Omental fat pad (tissue), 4 donors: ENCODE measurements around the gene ABCC9. TPM values are rescaled to one million over a fixed set of nuclear protein-coding genes. Genes with fewer than 3 reads are reported as not detected.
A peak's percentile ranks its signal among the peaks of the same experiment; 100 is the strongest.
"Not testable (repeated sequence)": the region's sequence is repeated elsewhere in the genome, so short reads cannot be mapped to it uniquely, and the experiment has no call there.

Source experiments
- ATAC-seq: fragments of 150-250 bp; one replicate; pipeline ENCODE4 v1.9.1; 2016; ENCODE audit warnings: mild to moderate bottlenecking, moderate library complexity; ENCODE audit not compliant: low FRiP score
- DNase-seq: peaks from one replicate; pipeline ENCODE4 v3.0.0-alpha.2; 2019; ENCODE audit warnings: low spot score
- total RNA-seq, 4 donors: library from RNA; depleted of rRNA; stranded (reverse); fragments of >200 nt; gene quantifications; one replicate each; pipeline ENCODE4 v1.1.0, GENCODE V29; 2016
- TF ChIP-seq, protein P1 (sequence below), 3 donors: fragments of 450-650 bp; IDR thresholded peaks; one replicate each; pipeline ENCODE4 v1.5.1; 2016 to 2017; ENCODE audit warnings: antibody characterized with exemption in 3 of 3, mild to moderate bottlenecking in 3 of 3, moderate library complexity in 2 of 3

Gene ABCC9
- total RNA-seq, 4 donors from 2014 or later = 37.9 to 64.2 (median 54.4) TPM

DNA sequence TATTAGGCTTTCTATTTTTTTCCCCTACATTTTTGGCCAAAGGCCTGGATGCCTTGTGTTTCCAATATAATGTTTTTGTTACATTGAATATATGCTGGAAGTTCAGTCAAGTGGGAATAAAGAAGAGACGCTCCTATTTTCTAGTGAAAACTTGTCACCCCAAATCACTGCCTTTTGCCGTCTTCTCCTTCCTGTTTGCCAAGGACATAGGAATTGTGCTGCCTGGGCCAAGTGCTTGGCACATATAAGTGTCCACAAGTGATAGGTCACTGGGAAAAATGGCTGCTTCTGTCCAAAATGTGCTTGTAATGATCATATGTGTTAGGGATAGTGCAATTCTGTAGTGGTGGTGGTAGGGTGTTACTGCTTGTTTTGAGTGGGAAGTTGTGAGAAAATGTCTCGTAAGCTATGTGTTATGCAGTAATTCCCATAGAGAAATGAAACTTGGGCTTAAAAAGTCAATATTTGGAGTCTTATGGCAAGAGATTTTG is 155.1 kb downstream of the ABCC9 start:
- TF ChIP-seq, protein P1, sequence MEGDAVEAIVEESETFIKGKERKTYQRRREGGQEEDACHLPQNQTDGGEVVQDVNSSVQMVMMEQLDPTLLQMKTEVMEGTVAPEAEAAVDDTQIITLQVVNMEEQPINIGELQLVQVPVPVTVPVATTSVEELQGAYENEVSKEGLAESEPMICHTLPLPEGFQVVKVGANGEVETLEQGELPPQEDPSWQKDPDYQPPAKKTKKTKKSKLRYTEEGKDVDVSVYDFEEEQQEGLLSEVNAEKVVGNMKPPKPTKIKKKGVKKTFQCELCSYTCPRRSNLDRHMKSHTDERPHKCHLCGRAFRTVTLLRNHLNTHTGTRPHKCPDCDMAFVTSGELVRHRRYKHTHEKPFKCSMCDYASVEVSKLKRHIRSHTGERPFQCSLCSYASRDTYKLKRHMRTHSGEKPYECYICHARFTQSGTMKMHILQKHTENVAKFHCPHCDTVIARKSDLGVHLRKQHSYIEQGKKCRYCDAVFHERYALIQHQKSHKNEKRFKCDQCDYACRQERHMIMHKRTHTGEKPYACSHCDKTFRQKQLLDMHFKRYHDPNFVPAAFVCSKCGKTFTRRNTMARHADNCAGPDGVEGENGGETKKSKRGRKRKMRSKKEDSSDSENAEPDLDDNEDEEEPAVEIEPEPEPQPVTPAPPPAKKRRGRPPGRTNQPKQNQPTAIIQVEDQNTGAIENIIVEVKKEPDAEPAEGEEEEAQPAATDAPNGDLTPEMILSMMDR (IDR thresholded peaks at IDR 0.05) = no peak
- ATAC-seq = no peak
- no peak for DNase-seq

DNA sequence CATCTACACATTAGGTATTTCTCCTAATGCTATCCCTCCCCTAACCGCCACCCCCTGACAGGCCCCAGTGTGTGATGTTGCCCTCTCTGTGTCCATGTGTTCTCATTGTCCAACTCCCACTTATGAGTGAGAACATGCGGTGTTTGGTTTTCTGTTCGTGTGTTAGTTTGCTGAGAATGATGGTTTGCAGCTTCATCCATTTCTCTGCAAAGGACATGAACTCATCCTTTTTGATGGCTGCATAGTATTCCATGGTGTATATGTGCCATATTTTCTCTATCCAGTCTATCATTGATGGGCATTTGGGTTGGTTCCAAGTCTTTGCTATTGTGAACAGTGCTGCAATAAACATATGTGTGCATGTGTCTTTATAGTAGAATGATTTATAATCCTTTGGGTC is 158.5 kb downstream of the ABCC9 start:
- ATAC-seq, DNase-seq: not testable (repeated sequence)

DNA sequence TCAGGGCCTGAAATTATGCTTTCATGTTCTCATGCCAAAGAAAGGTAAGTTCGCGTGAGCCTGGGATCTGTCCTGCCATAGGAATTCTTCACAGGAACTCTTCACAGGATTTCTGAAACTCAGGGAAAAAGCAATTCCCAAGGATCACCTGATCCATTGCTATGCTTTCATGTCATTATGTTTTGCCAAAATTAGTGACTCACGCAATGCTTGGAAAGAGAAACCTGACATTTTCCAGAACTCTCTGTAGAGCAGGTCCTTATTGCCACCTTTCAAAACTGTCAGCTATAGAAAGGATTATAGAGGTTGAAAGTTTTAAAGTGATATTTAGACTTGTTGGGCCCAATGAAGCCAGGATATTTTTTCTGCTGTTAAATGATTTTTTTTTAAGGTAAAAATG is 160.4 kb downstream of the ABCC9 start:
- DNase-seq (no peak), ATAC-seq (peak; percentile 85)
- TF ChIP-seq, protein P1 (IDR thresholded peaks at IDR 0.05) = no peak

DNA sequence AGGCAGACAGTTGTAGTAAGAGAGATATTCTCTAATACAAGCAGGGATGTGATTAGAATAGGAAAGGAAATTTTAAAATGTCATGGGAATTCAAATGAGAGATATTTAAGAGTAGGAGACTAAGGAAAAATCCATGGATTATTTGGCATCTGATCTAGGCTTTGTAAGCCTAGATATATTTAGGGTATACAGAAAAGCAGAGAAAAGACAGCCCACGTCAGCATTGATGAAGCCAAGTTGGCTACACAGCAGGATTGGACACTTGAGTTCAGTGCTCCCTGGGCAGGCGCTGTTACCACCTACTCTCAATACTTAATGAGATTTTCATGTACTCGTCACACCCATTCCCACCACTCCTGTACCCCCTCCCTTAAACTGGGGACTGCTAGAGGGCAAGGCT is 165.1 kb downstream of the ABCC9 start:
- DNase-seq (no peak), ATAC-seq (no peak)
- TF ChIP-seq, protein P1 (IDR thresholded peaks at IDR 0.05) = no peak

DNA sequence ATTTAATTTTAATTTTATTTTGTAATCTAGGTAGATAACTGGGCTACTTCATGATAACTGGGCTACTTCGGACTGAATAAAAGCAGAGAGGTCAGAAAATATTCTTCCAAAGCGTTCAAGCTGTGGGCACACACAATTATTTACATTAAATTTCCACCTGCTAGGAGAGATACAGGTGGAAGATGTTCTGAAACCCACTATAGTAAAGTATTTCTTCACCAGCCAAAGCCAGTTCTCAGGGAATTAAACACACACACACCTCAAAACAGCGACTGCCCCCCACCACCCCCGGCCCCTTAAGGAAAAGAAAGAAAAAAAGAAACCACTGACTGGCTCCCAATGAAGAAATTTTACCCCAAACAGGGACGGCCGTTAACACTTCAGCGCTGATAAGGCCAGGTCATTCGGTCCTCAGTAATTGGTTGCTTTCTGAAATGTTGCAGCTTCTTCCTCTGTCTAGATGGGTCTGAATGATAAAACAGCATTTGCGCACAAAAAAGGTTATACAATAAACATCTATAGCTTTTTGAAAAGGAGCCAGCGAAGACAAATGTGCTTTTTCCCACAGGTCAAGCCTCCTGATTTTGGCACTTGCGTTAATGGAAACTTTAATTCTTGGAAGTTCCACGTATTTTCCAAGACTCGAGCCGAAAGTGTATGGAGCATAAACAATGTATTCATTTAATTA is 165.9 kb downstream of the ABCC9 start:
- DNase-seq (no peak), ATAC-seq (no peak)
- TF ChIP-seq, protein P1 (IDR thresholded peaks at IDR 0.05) = no peak

DNA sequence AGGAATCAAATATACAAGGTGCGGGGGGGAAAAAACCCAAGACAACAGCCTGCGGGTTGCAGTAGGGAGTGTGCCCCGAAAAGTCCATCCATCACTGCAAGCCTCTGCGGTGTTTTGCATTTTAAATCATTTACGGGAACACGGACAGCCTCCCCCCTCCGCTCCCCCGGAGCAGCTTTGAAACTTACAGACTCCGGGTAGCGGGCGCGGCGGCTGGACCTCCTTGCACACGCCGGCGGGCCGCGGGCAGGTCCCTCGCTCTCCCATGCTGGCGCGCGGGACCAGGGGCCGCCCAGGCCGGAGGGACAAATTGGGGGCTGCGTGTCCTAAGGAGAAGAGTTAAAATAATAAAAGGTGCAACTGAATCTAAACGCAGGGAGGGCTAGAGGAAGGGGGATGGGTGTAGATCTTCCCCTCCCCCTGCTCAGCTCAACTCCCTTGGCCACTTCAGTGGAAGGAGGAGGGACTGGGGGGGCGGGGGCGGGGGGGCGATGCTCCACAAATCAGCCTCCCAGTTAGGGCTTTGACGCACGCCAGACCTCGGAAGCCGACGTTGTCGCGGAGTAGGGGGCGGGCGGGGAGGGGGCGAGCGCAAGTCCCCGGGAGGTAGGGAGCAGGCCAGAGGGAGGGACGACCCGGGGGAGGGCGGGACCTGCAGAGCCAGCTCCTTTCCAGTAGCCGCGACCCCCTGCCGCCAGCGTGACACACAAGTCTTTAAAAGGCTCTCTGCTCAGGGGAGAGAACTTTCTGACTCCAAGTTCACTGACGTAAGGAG is 166.7 kb downstream of the ABCC9 start, which contains the start of gene KCNJ8:
KCNJ8 (minus strand) TSS at position 349 of the 775 bp plus-strand sequence. CDS start 1,090 bp downstream, outside the sequence.
- ATAC-seq = peak; percentile 71
- DNase-seq = peak; percentile 43

DNA sequence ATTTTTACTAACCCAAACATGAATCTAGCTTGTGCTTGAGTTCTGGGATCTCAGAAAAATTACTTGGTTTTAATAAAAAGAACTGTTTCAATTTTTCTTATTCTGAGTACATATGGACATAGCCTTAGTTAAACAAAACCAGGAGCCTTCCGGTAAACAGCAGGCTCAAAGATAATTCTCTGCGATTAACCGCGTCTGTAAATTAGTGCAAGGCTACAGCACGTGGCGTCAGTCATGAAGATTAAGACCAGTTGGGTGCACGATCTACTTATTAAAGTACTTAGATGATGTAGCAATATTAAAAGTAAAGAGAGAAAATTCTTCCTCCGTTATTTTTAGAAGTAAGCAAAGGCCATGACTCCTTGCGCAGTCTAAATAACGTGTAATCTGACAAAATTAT is 167.4 kb downstream of the ABCC9 start:
- TF ChIP-seq, protein P1 (IDR thresholded peaks at IDR 0.05) = no peak
- DNase-seq (no peak), ATAC-seq (no peak)

More for the DNA sequence above, 166.7 kb downstream of the ABCC9 start, which contains the start of gene KCNJ8:
- TF ChIP-seq, protein P1 (IDR thresholded peaks at IDR 0.05) = no peak
